GM12878 (cell line): ENCODE measurements around the gene S100P. TPM values are rescaled to one million over a fixed set of nuclear protein-coding genes. Genes with fewer than 3 reads are reported as not detected.

Experiments
- BCL11A ChIP-seq: IDR thresholded peaks from 2 replicates; pipeline ENCODE4 v1.6.1; 2011; ENCODE audit warnings: low read depth, low read length
- BMI1 ChIP-seq: fragments of 450-650 bp; IDR thresholded peaks from 2 replicates; pipeline ENCODE4 v1.6.1; 2016; ENCODE audit warnings: mild to moderate bottlenecking, moderate library complexity, borderline replicate concordance
- CREM ChIP-seq: IDR thresholded peaks from 2 replicates; pipeline ENCODE4 v1.6.1; 2014; ENCODE audit warnings: antibody characterized with exemption, low read depth
- EP300 ChIP-seq, 2 experiments: fragments of 150-350 bp in 1 of 2; IDR thresholded peaks; 2 replicates each; pipeline ENCODE4 v1.6.1; 2011 to 2012; ENCODE audit warnings: low read depth in 2 of 2, low read length in 2 of 2, borderline replicate concordance in 1 of 2, improper control_type of control experiment in 1 of 2, inconsistent platforms in 1 of 2; ENCODE audit not compliant: control insufficient read depth in 1 of 2
- ETV6 ChIP-seq, 2 experiments: fragments of 450-650 bp in 1 of 2; IDR thresholded peaks in 1 of 2; conservative IDR thresholded peaks in 1 of 2; 2 replicates each; pipeline ENCODE4 v1.6.1; 2014; ENCODE audit warnings: antibody characterized with exemption in 1 of 2, borderline replicate concordance in 1 of 2, low read depth in 1 of 2, mild to moderate bottlenecking in 1 of 2, moderate library complexity in 1 of 2
- HCFC1 ChIP-seq: fragments of 150-350 bp; IDR thresholded peaks from 2 replicates; pipeline ENCODE4 v1.6.1; 2014; ENCODE audit warnings: low read length
- JUNB ChIP-seq: IDR thresholded peaks from 2 replicates; pipeline ENCODE4 v1.6.1; 2016; ENCODE audit warnings: antibody characterized with exemption, mild to moderate bottlenecking
- MTA3 ChIP-seq: IDR thresholded peaks from 2 replicates; pipeline ENCODE4 v1.6.1; 2012; ENCODE audit warnings: low read length, inconsistent platforms, borderline replicate concordance
- NR2F1 ChIP-seq: fragments of 450-650 bp; conservative IDR thresholded peaks from 2 replicates; pipeline ENCODE4 v1.6.1; 2017; ENCODE audit warnings: mild to moderate bottlenecking
- PAX8 ChIP-seq: fragments of 450-650 bp; IDR thresholded peaks from 2 replicates; pipeline ENCODE4 v1.6.1; 2017; ENCODE audit warnings: mild to moderate bottlenecking, moderate library complexity
- PML ChIP-seq: IDR thresholded peaks from 2 replicates; pipeline ENCODE4 v1.6.1; 2012; ENCODE audit warnings: low read length, inconsistent platforms
- POLR2A ChIP-seq: IDR thresholded peaks from 2 replicates; pipeline ENCODE4 v1.6.1; 2011; ENCODE audit warnings: low read depth, mild to moderate bottlenecking, low read length
- SIN3A ChIP-seq: IDR thresholded peaks from 2 replicates; pipeline ENCODE4 v1.6.1; 2012; ENCODE audit warnings: low read depth, low read length, improper control_type of control experiment
- SMC3 ChIP-seq: IDR thresholded peaks from 2 replicates; pipeline ENCODE4 v1.6.1; 2011; ENCODE audit warnings: low read length, improper control_type of control experiment, borderline replicate concordance
- SPI1 ChIP-seq: IDR thresholded peaks from 2 replicates; pipeline ENCODE4 v1.6.1; 2011; ENCODE audit warnings: low read depth, mild to moderate bottlenecking, low read length, moderate library complexity, borderline replicate concordance; ENCODE audit not compliant: insufficient read depth
- SRF ChIP-seq, 2 experiments: IDR thresholded peaks; 2 replicates each; pipeline ENCODE4 v1.6.1; 2011; ENCODE audit warnings: low read depth in 2 of 2, low read length in 2 of 2, mild to moderate bottlenecking in 1 of 2, moderate library complexity in 1 of 2
- STAT1 ChIP-seq: fragments of 450-650 bp; conservative IDR thresholded peaks from 2 replicates; pipeline ENCODE4 v1.6.1; 2014; ENCODE audit warnings: antibody characterized with exemption, mild to moderate bottlenecking
- SUZ12 ChIP-seq: fragments of 200-600 bp; sonication (generic); IDR thresholded peaks from one replicate; pipeline ENCODE4 v1.6.1; 2018; ENCODE audit warnings: antibody characterized with exemption, mild to moderate bottlenecking; ENCODE audit not compliant: unreplicated experiment
- TAF1 ChIP-seq: IDR thresholded peaks from 2 replicates; pipeline ENCODE4 v1.6.1; 2011; ENCODE audit warnings: mild to moderate bottlenecking, low read depth, low read length, borderline replicate concordance
- TCF7 ChIP-seq: IDR thresholded peaks from 2 replicates; pipeline ENCODE4 v1.6.1; 2014; ENCODE audit warnings: antibody characterized with exemption, borderline replicate concordance
- ZNF217 ChIP-seq: fragments of 450-650 bp; IDR thresholded peaks from 2 replicates; pipeline ENCODE4 v1.6.1; 2017; ENCODE audit warnings: antibody characterized with exemption, mild to moderate bottlenecking
- polyA plus RNA-seq, 11 experiments: library from polyadenylated mRNA; depleted of rRNA in 4 of 11; unstranded in 6 of 11; stranded (reverse) in 5 of 11; fragments of >200 nt; fragmentation: Nextera tagmentation in 4 of 11; fragmentation: Illumina TruSeq in 1 of 11; extraction: Ambion mirVana in 4 of 11; extraction: Trizol in 1 of 11; gene quantifications; 1 replicate in 1 of 11; 2 replicates in 10 of 11; pipeline versions ENCODE4 v1.2.1 to v1.2.3, GENCODE V29; 2011 to 2016; ENCODE audit warnings: inconsistent platforms in 2 of 11, missing spikeins in 2 of 11, low read depth in 1 of 11
- total RNA-seq, 4 experiments: library from RNA; depleted of rRNA in 3 of 4; stranded (reverse); fragments of >200 nt in 3 of 4; fragmentation: Illumina TruSeq in 1 of 4; extraction: Trizol in 1 of 4; gene quantifications; 2 replicates each; pipeline versions ENCODE4 v1.2.1 to v1.2.3, GENCODE V29; 2013 to 2021
- TF ChIP-seq, protein P1 (sequence below): fragments of 450-650 bp; IDR thresholded peaks from 2 replicates; pipeline ENCODE4 v1.6.1; 2017; ENCODE audit warnings: antibody characterized with exemption, mild to moderate bottlenecking, moderate library complexity
- TF ChIP-seq, protein P2 (sequence below): IDR thresholded peaks from 2 replicates; pipeline ENCODE4 v1.6.1; 2012; ENCODE audit warnings: low read depth, low read length, improper control_type of control experiment
- TF ChIP-seq, protein P3 (sequence below): fragments of 450-650 bp; IDR thresholded peaks from 2 replicates; pipeline ENCODE4 v1.6.1; 2016; ENCODE audit warnings: mild to moderate bottlenecking
- TF ChIP-seq, protein P4 (sequence below): fragments of 450-650 bp; IDR thresholded peaks from 2 replicates; pipeline ENCODE4 v1.6.1; 2017; ENCODE audit warnings: mild to moderate bottlenecking, low read depth, inconsistent platforms; ENCODE audit not compliant: poor library complexity, severe bottlenecking

S100P gene
- total and polyA plus RNA-seq, 10 of the 15 experiments (the other 5 are each of a cell fraction or from before 2014, with no cell fraction given), result 0.90 TPM; not detected in 9

DNA sequence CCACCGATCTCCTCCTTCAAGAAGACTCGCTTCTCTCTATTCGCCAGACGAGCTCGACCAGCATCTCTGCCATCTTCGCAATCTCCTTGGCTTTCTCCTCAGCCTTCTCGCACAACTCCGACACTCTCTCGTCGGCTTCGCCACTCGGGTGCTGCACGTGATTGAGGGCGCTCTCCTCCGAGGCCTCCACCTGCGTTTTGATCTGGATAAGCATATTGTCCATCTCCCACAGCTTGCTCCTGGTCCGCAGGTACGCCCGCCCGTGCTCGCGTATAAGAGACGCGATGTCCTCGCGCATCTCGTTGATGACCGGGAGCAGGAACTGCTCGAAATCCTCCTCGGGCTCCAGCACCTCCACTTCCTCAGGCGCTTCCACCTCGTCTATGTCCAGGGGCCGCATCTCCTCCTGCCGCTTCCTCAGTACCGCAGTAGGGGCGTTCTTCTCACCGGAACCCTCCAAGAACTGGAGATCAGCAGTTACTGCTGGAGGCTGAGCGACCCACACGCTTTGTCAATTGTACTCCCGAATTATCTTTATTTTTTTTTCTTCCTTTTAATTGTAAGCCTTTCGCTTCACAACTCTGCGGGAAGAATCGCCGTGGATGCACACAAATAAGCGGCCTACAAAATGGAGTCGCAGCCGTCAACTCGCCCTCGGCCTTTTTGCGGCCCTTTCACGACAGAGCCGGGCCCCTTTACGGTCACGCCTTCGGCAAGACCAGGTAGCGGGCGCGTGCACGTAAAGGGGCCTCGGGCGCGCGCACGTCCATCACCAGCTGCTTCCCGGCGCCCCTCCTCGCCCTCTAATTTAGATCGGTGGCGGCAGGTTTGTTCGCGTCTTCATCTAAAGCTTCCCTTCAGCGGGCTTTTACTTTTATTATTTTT lies 15.8 kb downstream of the S100P start, which contains the start of gene MRFAP1L1 (continued):
- TF ChIP-seq EP300 (IDR thresholded peaks at IDR 0.05; ENCODE audit: borderline replicate concordance in 1 of 2, control insufficient read depth in 1 of 2, low read depth in 2 of 2, low read length in 2 of 2) (no peak), SIN3A (0 out of 2 replicates have a peak, but pooled peaks have one; percentile 32), POLR2A (peak; percentile 80), JUNB (no peak), BCL11A (no peak), BMI1 (no peak), STAT1 (no peak), SPI1 (peak; percentile 49; the same call in 1 of the 2 replicates), PAX8 (no peak), CREM (peak; percentile 53), HCFC1 (peak; percentile 62; the same call in 1 of the 2 replicates), TAF1 (peak; percentile 75), SUZ12 (no peak), TCF7 (no peak), SRF (IDR thresholded peaks at IDR 0.05; ENCODE audit: low read depth in 2 of 2, low read length in 2 of 2) (no peak), ZNF217 (no peak), SMC3 (0 out of 2 replicates have a peak, but pooled peaks have one; percentile 9), NR2F1 (no peak), MTA3 (no peak; the same call in 1 of the 2 replicates), ETV6 (conservative IDR thresholded peaks at IDR 0.05 in 1 of 2, IDR thresholded peaks at IDR 0.05 in 1 of 2; ENCODE audit: borderline replicate concordance in 1 of 2, low read depth in 1 of 2) (peak in 1 of 2 experiments; percentile 67; a peak in 2 of 4 replicates), PML (peak; percentile 80)
- TF ChIP-seq, protein P1, sequence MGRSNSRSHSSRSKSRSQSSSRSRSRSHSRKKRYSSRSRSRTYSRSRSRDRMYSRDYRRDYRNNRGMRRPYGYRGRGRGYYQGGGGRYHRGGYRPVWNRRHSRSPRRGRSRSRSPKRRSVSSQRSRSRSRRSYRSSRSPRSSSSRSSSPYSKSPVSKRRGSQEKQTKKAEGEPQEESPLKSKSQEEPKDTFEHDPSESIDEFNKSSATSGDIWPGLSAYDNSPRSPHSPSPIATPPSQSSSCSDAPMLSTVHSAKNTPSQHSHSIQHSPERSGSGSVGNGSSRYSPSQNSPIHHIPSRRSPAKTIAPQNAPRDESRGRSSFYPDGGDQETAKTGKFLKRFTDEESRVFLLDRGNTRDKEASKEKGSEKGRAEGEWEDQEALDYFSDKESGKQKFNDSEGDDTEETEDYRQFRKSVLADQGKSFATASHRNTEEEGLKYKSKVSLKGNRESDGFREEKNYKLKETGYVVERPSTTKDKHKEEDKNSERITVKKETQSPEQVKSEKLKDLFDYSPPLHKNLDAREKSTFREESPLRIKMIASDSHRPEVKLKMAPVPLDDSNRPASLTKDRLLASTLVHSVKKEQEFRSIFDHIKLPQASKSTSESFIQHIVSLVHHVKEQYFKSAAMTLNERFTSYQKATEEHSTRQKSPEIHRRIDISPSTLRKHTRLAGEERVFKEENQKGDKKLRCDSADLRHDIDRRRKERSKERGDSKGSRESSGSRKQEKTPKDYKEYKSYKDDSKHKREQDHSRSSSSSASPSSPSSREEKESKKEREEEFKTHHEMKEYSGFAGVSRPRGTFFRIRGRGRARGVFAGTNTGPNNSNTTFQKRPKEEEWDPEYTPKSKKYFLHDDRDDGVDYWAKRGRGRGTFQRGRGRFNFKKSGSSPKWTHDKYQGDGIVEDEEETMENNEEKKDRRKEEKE, result no peak
- TF ChIP-seq, protein P2, sequence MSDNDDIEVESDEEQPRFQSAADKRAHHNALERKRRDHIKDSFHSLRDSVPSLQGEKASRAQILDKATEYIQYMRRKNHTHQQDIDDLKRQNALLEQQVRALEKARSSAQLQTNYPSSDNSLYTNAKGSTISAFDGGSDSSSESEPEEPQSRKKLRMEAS, result no peak
- TF ChIP-seq, protein P3, sequence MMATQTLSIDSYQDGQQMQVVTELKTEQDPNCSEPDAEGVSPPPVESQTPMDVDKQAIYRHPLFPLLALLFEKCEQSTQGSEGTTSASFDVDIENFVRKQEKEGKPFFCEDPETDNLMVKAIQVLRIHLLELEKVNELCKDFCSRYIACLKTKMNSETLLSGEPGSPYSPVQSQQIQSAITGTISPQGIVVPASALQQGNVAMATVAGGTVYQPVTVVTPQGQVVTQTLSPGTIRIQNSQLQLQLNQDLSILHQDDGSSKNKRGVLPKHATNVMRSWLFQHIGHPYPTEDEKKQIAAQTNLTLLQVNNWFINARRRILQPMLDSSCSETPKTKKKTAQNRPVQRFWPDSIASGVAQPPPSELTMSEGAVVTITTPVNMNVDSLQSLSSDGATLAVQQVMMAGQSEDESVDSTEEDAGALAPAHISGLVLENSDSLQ, result peak; percentile 95
- TF ChIP-seq, protein P4, sequence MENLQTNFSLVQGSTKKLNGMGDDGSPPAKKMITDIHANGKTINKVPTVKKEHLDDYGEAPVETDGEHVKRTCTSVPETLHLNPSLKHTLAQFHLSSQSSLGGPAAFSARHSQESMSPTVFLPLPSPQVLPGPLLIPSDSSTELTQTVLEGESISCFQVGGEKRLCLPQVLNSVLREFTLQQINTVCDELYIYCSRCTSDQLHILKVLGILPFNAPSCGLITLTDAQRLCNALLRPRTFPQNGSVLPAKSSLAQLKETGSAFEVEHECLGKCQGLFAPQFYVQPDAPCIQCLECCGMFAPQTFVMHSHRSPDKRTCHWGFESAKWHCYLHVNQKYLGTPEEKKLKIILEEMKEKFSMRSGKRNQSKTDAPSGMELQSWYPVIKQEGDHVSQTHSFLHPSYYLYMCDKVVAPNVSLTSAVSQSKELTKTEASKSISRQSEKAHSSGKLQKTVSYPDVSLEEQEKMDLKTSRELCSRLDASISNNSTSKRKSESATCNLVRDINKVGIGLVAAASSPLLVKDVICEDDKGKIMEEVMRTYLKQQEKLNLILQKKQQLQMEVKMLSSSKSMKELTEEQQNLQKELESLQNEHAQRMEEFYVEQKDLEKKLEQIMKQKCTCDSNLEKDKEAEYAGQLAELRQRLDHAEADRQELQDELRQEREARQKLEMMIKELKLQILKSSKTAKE, result no peak
